ENCODE results near the gene KANSL2. TPM values are rescaled to one million over a fixed set of nuclear protein-coding genes. Genes with fewer than 3 reads are reported as not detected.

KANSL2 gene
- total RNA-seq, 2 donors from 2014 or later: 16.1 to 24.3 TPM

- no peak for DNase-seq
- Histone ChIP-seq H3K9me3 (no peaks in the 10 kb centered on the region), H3K9ac (ENCODE audit: low read depth in 2 of 2, low read length in 2 of 2) (no peak overlapping the region), H3K27me3 (no peaks in the 10 kb centered on the region), H3K27ac (no peak overlapping the region), H3K4me1 (no peaks in the 10 kb centered on the region), H3K36me3 (peaks cover 22% of the 10 kb centered on the region), H3K4me3 (no peak overlapping the region)
- TF ChIP-seq CTCF (IDR thresholded peaks at IDR 0.05): no peak
- intact Hi-C loops (cut with DNase I): no loop called here
Observed at GRCh38 chr12:48694038-48694437, 12.0 kb upstream of the KANSL2 start.

- no peak for DNase-seq
- Histone ChIP-seq H3K27me3 (no peaks in the 10 kb centered on the region), H3K4me3 (no peak overlapping the region), H3K9ac (ENCODE audit: low read depth in 2 of 2, low read length in 2 of 2) (no peak overlapping the region), H3K9me3 (no peaks in the 10 kb centered on the region), H3K27ac (no peak overlapping the region), H3K36me3 (peaks cover 17% of the 10 kb centered on the region), H3K4me1 (no peaks in the 10 kb centered on the region)
- intact Hi-C loops (cut with DNase I): no loop called here
- TF ChIP-seq CTCF (IDR thresholded peaks at IDR 0.05): no peak
Observed at GRCh38 chr12:48693572-48693971, 11.5 kb upstream of the KANSL2 start.

GRCh38 chr12:48691826-48692487 is 9.9 kb upstream of the KANSL2 start:
- no peaks in the 10 kb centered on the region for H3K4me1 ChIP-seq
- H3K9ac ChIP-seq (ENCODE audit: low read depth in 2 of 2, low read length in 2 of 2): no peak overlapping the region
- H3K27me3 ChIP-seq: no peaks in the 10 kb centered on the region
- H3K36me3 ChIP-seq: peaks cover 15% of the 10 kb centered on the region
- TF ChIP-seq CTCF (IDR thresholded peaks at IDR 0.05): no peak
- H3K9me3 ChIP-seq: no peaks in the 10 kb centered on the region
- H3K4me3 ChIP-seq: no peak overlapping the region
- DNase-seq: no peak
- no peak overlapping the region for H3K27ac ChIP-seq
- intact Hi-C loops (cut with DNase I): no loop called here

GRCh38 chr12:48690990-48691389 is 9.0 kb upstream of the KANSL2 start:
- Histone ChIP-seq H3K9me3 (no peaks in the 10 kb centered on the region), H3K36me3 (peaks cover 15% of the 10 kb centered on the region), H3K9ac (ENCODE audit: low read depth in 2 of 2, low read length in 2 of 2) (no peak overlapping the region), H3K4me1 (no peaks in the 10 kb centered on the region), H3K27ac (no peak overlapping the region), H3K4me3 (no peak overlapping the region), H3K27me3 (no peaks in the 10 kb centered on the region)
- DNase-seq: no peak
- no peak for TF ChIP-seq CTCF (IDR thresholded peaks at IDR 0.05)
- intact Hi-C loops (cut with DNase I): no loop called here

GRCh38 chr12:48690436-48690835 is 8.4 kb upstream of the KANSL2 start:
- Histone ChIP-seq H3K9ac (ENCODE audit: low read depth in 2 of 2, low read length in 2 of 2) (no peak overlapping the region), H3K9me3 (no peaks in the 10 kb centered on the region), H3K4me3 (no peak overlapping the region), H3K36me3 (peaks cover 15% of the 10 kb centered on the region), H3K4me1 (no peaks in the 10 kb centered on the region), H3K27ac (no peak overlapping the region), H3K27me3 (no peaks in the 10 kb centered on the region)
- intact Hi-C loops (cut with DNase I): no loop called here
- no peak for DNase-seq
- no peak for TF ChIP-seq CTCF (IDR thresholded peaks at IDR 0.05)
